Fibroblast of lung (primary cell): Measurements from ENCODE around the gene SSBP3. TPM values are rescaled to one million over a fixed set of nuclear protein-coding genes. Genes with fewer than 3 reads are reported as not detected.
A peak's percentile ranks its signal among the peaks of the same experiment; 100 is the strongest.
"Not testable (repeated sequence)": the region's sequence is repeated elsewhere in the genome, so short reads cannot be mapped to it uniquely, and the experiment has no call there.

ENCODE experiments used
- DNase-seq, 2 donors: peaks; one replicate each; pipeline versions ENCODE4 v3.0.0 to v3.0.0-alpha.2; 2010; ENCODE audit warnings: low read depth in 2 of 2
- H2AFZ ChIP-seq: 2 replicates; pipeline ENCODE4 v1.5.1; 2012; ENCODE audit warnings: low read length, control low read depth, inconsistent platforms
- H3K27ac ChIP-seq: 2 replicates; pipeline ENCODE4 v1.5.1; 2011; ENCODE audit warnings: low read length, control low read depth; ENCODE audit not compliant: insufficient read depth
- H3K27me3 ChIP-seq: 2 replicates; pipeline ENCODE4 v1.5.1; 2011; ENCODE audit warnings: mild to moderate bottlenecking, low read length; ENCODE audit not compliant: control insufficient read depth, insufficient read depth
- H3K36me3 ChIP-seq: 2 replicates; pipeline ENCODE4 v1.5.1; 2011; ENCODE audit warnings: low read length; ENCODE audit not compliant: control insufficient read depth, insufficient read depth
- H3K4me1 ChIP-seq: 2 replicates; pipeline ENCODE4 v1.5.1; 2011; ENCODE audit warnings: low read length; ENCODE audit not compliant: control insufficient read depth, insufficient read depth; ENCODE audit errors: extremely low read depth
- H3K4me2 ChIP-seq: 2 replicates; pipeline ENCODE4 v1.5.1; 2011; ENCODE audit warnings: low read length, control low read depth; ENCODE audit not compliant: insufficient read depth; ENCODE audit errors: extremely low read depth
- H3K4me3 ChIP-seq, 4 experiments: fragments of 200-600 bp in 1 of 4; sonication (generic) in 1 of 4; replicated peaks in 1 of 4; 2 replicates each; pipeline ENCODE4 v1.5.1; 2011 to 2016; ENCODE audit warnings: low read length in 4 of 4, low read depth in 3 of 4, mild to moderate bottlenecking in 3 of 4, control low read depth in 2 of 4, inconsistent platforms in 1 of 4, mixed read lengths in 1 of 4; ENCODE audit not compliant: insufficient read depth in 1 of 4; ENCODE audit errors: control extremely low read depth in 1 of 4
- H3K79me2 ChIP-seq: 2 replicates; pipeline ENCODE4 v1.5.1; 2012; ENCODE audit warnings: mild to moderate bottlenecking, low read length, inconsistent platforms; ENCODE audit not compliant: control insufficient read depth, insufficient read depth
- H3K9ac ChIP-seq: 2 replicates; pipeline ENCODE4 v1.5.1; 2011; ENCODE audit warnings: mild to moderate bottlenecking, low read length, control low read depth; ENCODE audit not compliant: insufficient read depth
- H3K9me3 ChIP-seq: 2 replicates; pipeline ENCODE4 v1.5.1; 2012; ENCODE audit warnings: low read depth, low read length; ENCODE audit not compliant: control insufficient read depth, insufficient read depth
- H4K20me1 ChIP-seq: 2 replicates; pipeline ENCODE4 v1.5.1; 2011; ENCODE audit warnings: low read length; ENCODE audit not compliant: control insufficient read depth, insufficient read depth; ENCODE audit errors: extremely low read depth
- CTCF ChIP-seq, 2 donors: IDR thresholded peaks in 1 of 2; conservative IDR thresholded peaks in 1 of 2; 1 replicate in 1 of 2; 2 replicates in 1 of 2; pipeline ENCODE4 v1.5.1; 2011 to 2012; ENCODE audit warnings: low read length in 2 of 2, control low read depth in 1 of 2, inconsistent platforms in 1 of 2, low read depth in 1 of 2, mild to moderate bottlenecking in 1 of 2
- EZH2 ChIP-seq: IDR thresholded peaks from 2 replicates; pipeline ENCODE4 v1.5.1; 2012; ENCODE audit warnings: low read length, control low read depth, mild to moderate bottlenecking; ENCODE audit errors: missing control alignments
- polyA plus RNA-seq, 2 donors: library from polyadenylated mRNA; depleted of rRNA in 1 of 2; stranded (reverse) in 1 of 2; unstranded in 1 of 2; fragments of >200 nt; gene quantifications; 2 replicates each; pipeline ENCODE4 v1.2.1, GENCODE V29; 2011 to 2012; ENCODE audit warnings: missing spikeins in 1 of 2
- total RNA-seq: library from RNA; depleted of rRNA; stranded (reverse); fragments of >200 nt; gene quantifications from 2 replicates; pipeline ENCODE4 v1.2.1, GENCODE V29; 2014

SSBP3 gene
- total and polyA plus RNA-seq, 2 donors (not counting 1 experiment from before 2014, with no cell fraction given) = 9.4 to 26.4 TPM

GRCh38 chr1:54237586-54237985 lies 168.6 kb downstream of the SSBP3 start:
- no peaks in the 10 kb centered on the region for H3K9me3 ChIP-seq
- DNase-seq = peak in 1 of 2 donors; percentile 44
- H3K79me2 ChIP-seq = no peaks in the 10 kb centered on the region
- TF ChIP-seq CTCF (conservative IDR thresholded peaks at IDR 0.05 in 1 of 2, IDR thresholded peaks at IDR 0.05 in 1 of 2; ENCODE audit: low read depth in 1 of 2, low read length in 2 of 2) (no peak), EZH2 (no peak)
- peaks cover 2% of the 10 kb centered on the region for H3K36me3 ChIP-seq
- no peak overlapping the region for H3K4me2 ChIP-seq
- no peaks in the 10 kb centered on the region for H4K20me1 ChIP-seq
- H3K27ac ChIP-seq = no peak overlapping the region
- H3K9ac ChIP-seq = no peak overlapping the region
- no peak overlapping the region for H2AFZ ChIP-seq
- no peaks in the 10 kb centered on the region for H3K27me3 ChIP-seq
- H3K4me1 ChIP-seq = no peaks in the 10 kb centered on the region
- no peak overlapping the region for H3K4me3 ChIP-seq

GRCh38 chr1:54234284-54234683 lies 171.9 kb downstream of the SSBP3 start:
- Histone ChIP-seq H3K27ac (no peak overlapping the region), H3K9ac (no peak overlapping the region), H3K9me3 (no peaks in the 10 kb centered on the region), H3K4me3 (no peak overlapping the region), H3K27me3 (no peaks in the 10 kb centered on the region), H2AFZ (no peak overlapping the region), H4K20me1 (no peaks in the 10 kb centered on the region), H3K4me2 (no peak overlapping the region), H3K4me1 (peaks cover 3% of the 10 kb centered on the region), H3K79me2 (no peaks in the 10 kb centered on the region), H3K36me3 (no peaks in the 10 kb centered on the region)
- TF ChIP-seq EZH2 (no peak), CTCF (conservative IDR thresholded peaks at IDR 0.05 in 1 of 2, IDR thresholded peaks at IDR 0.05 in 1 of 2; ENCODE audit: low read depth in 1 of 2, low read length in 2 of 2) (no peak)
- no peak for DNase-seq

- not testable (repeated sequence) for H3K9ac ChIP-seq, H3K79me2 ChIP-seq, H3K9me3 ChIP-seq, H3K4me3 ChIP-seq, H3K4me2 ChIP-seq, H3K27me3 ChIP-seq, H4K20me1 ChIP-seq, DNase-seq, H3K36me3 ChIP-seq, H3K27ac ChIP-seq, H2AFZ ChIP-seq, H3K4me1 ChIP-seq
These were observed 173.0 kb downstream of the SSBP3 start for GRCh38 chr1:54233196-54233595.
